ENCODE data around the gene EN1. TPM values are rescaled to one million over a fixed set of nuclear protein-coding genes. Genes with fewer than 3 reads are reported as not detected.

The EN1 gene
- total RNA-seq, 5 donors from 2014 or later (not counting 1 experiment from before 2014, with no cell fraction given) = not detected

DNA sequence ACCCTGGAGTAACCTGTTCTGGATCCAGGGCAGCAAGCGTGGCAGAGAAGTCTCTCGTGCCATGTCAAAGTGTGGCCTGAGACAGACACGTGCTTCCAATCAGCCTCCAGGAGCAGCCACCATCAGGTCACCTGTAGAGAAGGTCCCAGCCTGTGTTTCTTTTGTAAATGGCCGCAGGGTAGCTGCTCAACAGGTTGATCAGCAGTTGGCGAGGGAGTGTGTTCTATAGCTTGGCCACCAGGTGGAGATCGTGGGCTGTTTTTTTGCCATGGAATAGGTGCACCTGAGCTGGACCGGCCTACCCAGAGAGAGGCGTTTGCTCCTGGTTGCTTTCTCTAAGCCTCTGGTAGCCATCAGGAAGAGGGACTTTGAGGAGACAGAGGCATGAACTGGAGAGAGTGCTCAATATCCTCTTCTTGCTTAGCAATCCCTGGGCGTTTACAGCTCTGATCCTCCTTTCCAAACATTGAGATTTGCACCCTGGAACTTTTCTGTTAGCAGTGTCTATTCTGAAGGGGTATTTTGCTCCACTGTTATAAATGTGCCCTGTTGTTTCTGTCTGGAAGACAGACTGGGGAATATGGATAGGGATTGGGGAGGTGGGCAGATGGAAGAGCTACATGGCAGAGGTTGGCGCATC is 34.2 kb upstream of the EN1 start:
- no peaks in the 10 kb centered on the region for H3K36me3 ChIP-seq (ENCODE audit: control insufficient read depth in 2 of 2, extremely low read depth in 1 of 2, insufficient read depth in 1 of 2, low read length in 1 of 2)
- Mint-ChIP-seq H3K4me1 (peaks cover 23 to 29% (median 24%) of the 10 kb centered on the region in 3 donors), H3K27me3 (peaks cover 12 to 16% of the 10 kb centered on the region in 2 donors), H3K9me3 (no peaks in the 10 kb centered on the region), H3K4me3 (peak overlapping the region; percentile 0 to 77 (median 25)), H3K36me3 (no peaks in the 10 kb centered on the region), H3K27ac (peak overlapping the region; percentile 82 to 91)
- no peak overlapping the region for H3K4me3 ChIP-seq (ENCODE audit: control insufficient read depth in 1 of 2, extremely low read depth in 1 of 2, low read length in 1 of 2)
- H3K27ac ChIP-seq (ENCODE audit: low read length) = no peak overlapping the region
- peaks cover 0 to 19% of the 10 kb centered on the region in 2 experiments for H3K4me1 ChIP-seq (ENCODE audit: control insufficient read depth in 1 of 2, extremely low read depth in 1 of 2, insufficient read depth in 2 of 2, low read length in 2 of 2)
- CTCF ChIA-PET = interaction anchor here (0.6 to 2.2 kb wide), 17 partner anchors 9 to 595 kb away, joined by 3 to 7 read pairs (median 4); no protein-coding TSS in a partner anchor
- H3K9me3 ChIP-seq = no peaks in the 10 kb centered on the region
- POLR2A ChIA-PET = interaction anchor here in 1 of 2 donors (0.6 kb wide), 1 partner anchor 1077 kb away, joined by 5 read pairs; no protein-coding TSS in a partner anchor
- WGBS (ENCODE audit: insufficient coverage) = 18% methylated on average over 9 of the region's 10 CpGs
- ATAC-seq (replicated peaks in 1 of 4) = peak; percentile 60 to 81 (median 68)
- peak; percentile 10 to 77 (median 53) for DNase-seq
- H3K27me3 ChIP-seq (replicated peaks in 1 of 2; ENCODE audit: control insufficient read depth in 2 of 2, extremely low read depth in 1 of 2, insufficient read depth in 2 of 2, low read length in 1 of 2) = peaks cover 0 to 18% of the 10 kb centered on the region in 2 experiments

DNA sequence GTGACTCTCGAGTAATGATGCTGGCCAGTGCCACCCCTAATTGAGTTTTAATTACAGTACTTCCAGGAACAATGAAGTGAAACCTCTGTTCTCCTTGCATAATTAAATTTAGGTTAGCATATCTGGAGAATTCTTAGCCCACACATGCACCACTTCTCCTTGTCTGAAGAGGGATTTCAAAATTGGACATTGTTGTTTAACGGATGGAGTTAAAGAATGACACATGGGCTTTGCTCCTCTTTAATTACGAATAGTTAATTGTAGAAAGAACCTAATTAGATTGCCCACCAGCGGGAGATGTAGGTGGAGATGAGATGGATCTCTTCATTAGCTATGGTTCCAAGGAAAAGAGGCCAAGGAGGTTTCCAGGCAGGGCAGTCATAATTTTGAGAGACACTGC is 33.1 kb upstream of the EN1 start:
- H3K4me3 ChIP-seq (ENCODE audit: control insufficient read depth in 1 of 2, extremely low read depth in 1 of 2, low read length in 1 of 2) = no peak overlapping the region
- CTCF ChIA-PET = interaction anchor here (0.6 to 2.2 kb wide), 5 partner anchors 25 to 586 kb away, joined by 3 to 6 read pairs (median 3); no protein-coding TSS in a partner anchor
- Mint-ChIP-seq H3K9me3 (no peaks in the 10 kb centered on the region), H3K4me1 (peaks cover 23 to 29% (median 24%) of the 10 kb centered on the region in 3 donors), H3K36me3 (no peaks in the 10 kb centered on the region), H3K27ac (no peak overlapping the region), H3K4me3 (no peak overlapping the region), H3K27me3 (peaks cover 23 to 27% of the 10 kb centered on the region in 2 donors)
- H3K27me3 ChIP-seq (replicated peaks in 1 of 2; ENCODE audit: control insufficient read depth in 2 of 2, extremely low read depth in 1 of 2, insufficient read depth in 2 of 2, low read length in 1 of 2) = peaks cover 0 to 27% of the 10 kb centered on the region in 2 experiments
- DNase-seq (no peak), ATAC-seq (replicated peaks in 1 of 4) (no peak)
- WGBS (ENCODE audit: insufficient coverage) = 88% methylated on average over 2 of the region's 4 CpGs
- no peaks in the 10 kb centered on the region for H3K9me3 ChIP-seq
- H3K4me1 ChIP-seq (ENCODE audit: control insufficient read depth in 1 of 2, extremely low read depth in 1 of 2, insufficient read depth in 2 of 2, low read length in 2 of 2) = peaks cover 0 to 19% of the 10 kb centered on the region in 2 experiments
- POLR2A ChIA-PET = no interaction called here
- no peaks in the 10 kb centered on the region for H3K36me3 ChIP-seq (ENCODE audit: control insufficient read depth in 2 of 2, extremely low read depth in 1 of 2, insufficient read depth in 1 of 2, low read length in 1 of 2)
- no peak overlapping the region for H3K27ac ChIP-seq (ENCODE audit: low read length)

DNA sequence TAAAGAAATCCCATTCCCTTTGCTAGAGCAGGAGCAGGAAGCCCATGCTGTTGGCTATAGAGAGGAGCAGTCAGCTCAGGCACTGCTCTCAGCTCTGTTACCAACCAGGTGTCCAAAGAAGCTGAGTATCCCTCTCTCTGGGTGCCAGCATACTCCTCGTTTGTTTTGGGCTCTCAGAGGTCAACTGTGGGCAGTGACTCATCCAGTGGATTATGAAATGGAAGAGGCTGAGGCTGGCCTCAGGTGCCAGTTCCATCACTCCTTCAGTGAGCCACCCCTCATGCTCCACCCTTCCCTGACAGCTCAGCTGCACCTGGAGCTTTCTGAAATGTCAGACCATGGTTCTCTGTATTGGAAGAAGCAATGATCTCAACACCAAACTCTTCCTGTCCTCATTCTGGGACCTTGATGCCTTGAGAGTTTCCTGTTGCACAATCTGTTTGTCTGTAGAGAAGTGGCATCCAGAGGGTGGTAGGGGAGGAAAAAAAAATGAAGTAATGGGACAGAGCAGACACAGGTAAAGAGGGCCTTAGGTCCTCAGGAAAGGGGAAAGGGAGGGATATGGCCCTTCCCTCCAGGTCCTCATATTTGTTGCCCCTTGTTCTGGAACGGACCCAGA is 31.2 kb upstream of the EN1 start:
- Histone ChIP-seq H3K27me3 (replicated peaks in 1 of 2; ENCODE audit: control insufficient read depth in 2 of 2, extremely low read depth in 1 of 2, insufficient read depth in 2 of 2, low read length in 1 of 2) (peaks cover 0 to 39% of the 10 kb centered on the region in 2 experiments), H3K9me3 (no peaks in the 10 kb centered on the region), H3K27ac (ENCODE audit: low read length) (no peak overlapping the region), H3K36me3 (ENCODE audit: control insufficient read depth in 2 of 2, extremely low read depth in 1 of 2, insufficient read depth in 1 of 2, low read length in 1 of 2) (no peaks in the 10 kb centered on the region), H3K4me1 (ENCODE audit: control insufficient read depth in 1 of 2, extremely low read depth in 1 of 2, insufficient read depth in 2 of 2, low read length in 2 of 2) (peaks cover 0 to 19% of the 10 kb centered on the region in 2 experiments), H3K4me3 (ENCODE audit: control insufficient read depth in 1 of 2, extremely low read depth in 1 of 2, low read length in 1 of 2) (no peak overlapping the region)
- no peak overlapping the region for H3K4me3 Mint-ChIP-seq
- H3K27me3 Mint-ChIP-seq = peaks cover 34 to 41% of the 10 kb centered on the region in 2 donors
- DNase-seq = no peak
- H3K27ac Mint-ChIP-seq = no peak overlapping the region
- H3K4me1 Mint-ChIP-seq = peaks cover 23% of the 10 kb centered on the region in 3 donors
- no peak for ATAC-seq (replicated peaks in 1 of 4)
- no peaks in the 10 kb centered on the region for H3K9me3 Mint-ChIP-seq
- H3K36me3 Mint-ChIP-seq = no peaks in the 10 kb centered on the region
- WGBS (ENCODE audit: insufficient coverage) = no CpG with 5 or more reads among the region's 2 CpGs
- ChIA-PET POLR2A (interaction anchor here (0.5 to 0.6 kb wide), 2 partner anchors 36 to 1002 kb away, joined by 3 to 5 read pairs; no protein-coding TSS in a partner anchor), CTCF (interaction anchor here in 1 of 2 donors (0.6 kb wide), 1 partner anchor 668 kb away, joined by 4 read pairs; no protein-coding TSS in a partner anchor)

DNA sequence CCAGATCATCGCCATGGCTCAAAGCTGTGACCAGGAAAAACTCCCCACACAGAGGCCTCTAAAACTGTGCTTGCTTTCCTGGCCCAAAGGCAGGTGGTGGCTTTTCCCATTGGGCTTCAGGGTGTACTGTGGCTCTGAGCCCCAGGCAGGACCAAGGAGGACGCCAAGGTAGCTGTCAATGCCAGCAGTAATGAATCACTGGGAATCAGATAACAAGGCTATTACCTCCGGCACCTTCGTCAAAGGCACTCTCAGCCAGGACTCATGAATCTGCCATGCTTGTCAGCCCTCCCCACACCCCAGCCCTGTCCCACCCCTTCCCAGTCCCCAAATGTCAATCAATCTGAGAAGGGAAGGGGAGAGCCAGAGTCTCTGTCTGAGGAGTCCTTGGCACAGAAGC is 27.9 kb upstream of the EN1 start:
- H3K4me3 ChIP-seq (ENCODE audit: control insufficient read depth in 1 of 2, extremely low read depth in 1 of 2, low read length in 1 of 2) = no peak overlapping the region
- DNase-seq (no peak), ATAC-seq (replicated peaks in 1 of 4) (no peak)
- no peak overlapping the region for H3K27ac ChIP-seq (ENCODE audit: low read length)
- Mint-ChIP-seq H3K4me1 (no peaks in the 10 kb centered on the region), H3K9me3 (no peaks in the 10 kb centered on the region), H3K4me3 (no peak overlapping the region), H3K27me3 (peaks cover 53 to 54% of the 10 kb centered on the region in 2 donors), H3K27ac (no peak overlapping the region), H3K36me3 (no peaks in the 10 kb centered on the region)
- H3K36me3 ChIP-seq (ENCODE audit: control insufficient read depth in 2 of 2, extremely low read depth in 1 of 2, insufficient read depth in 1 of 2, low read length in 1 of 2) = no peaks in the 10 kb centered on the region
- peaks cover 9 to 35% of the 10 kb centered on the region in 2 experiments for H3K27me3 ChIP-seq (replicated peaks in 1 of 2; ENCODE audit: control insufficient read depth in 2 of 2, extremely low read depth in 1 of 2, insufficient read depth in 2 of 2, low read length in 1 of 2)
- CTCF ChIA-PET = interaction anchor here in 1 of 2 donors (0.6 kb wide), 1 partner anchor 301 kb away, joined by 4 read pairs; no protein-coding TSS in a partner anchor
- 47% methylated on average over 4 of the region's 4 CpGs for WGBS (ENCODE audit: insufficient coverage)
- no peaks in the 10 kb centered on the region for H3K9me3 ChIP-seq
- POLR2A ChIA-PET = no interaction called here
- no peaks in the 10 kb centered on the region for H3K4me1 ChIP-seq (ENCODE audit: control insufficient read depth in 1 of 2, extremely low read depth in 1 of 2, insufficient read depth in 2 of 2, low read length in 2 of 2)

DNA sequence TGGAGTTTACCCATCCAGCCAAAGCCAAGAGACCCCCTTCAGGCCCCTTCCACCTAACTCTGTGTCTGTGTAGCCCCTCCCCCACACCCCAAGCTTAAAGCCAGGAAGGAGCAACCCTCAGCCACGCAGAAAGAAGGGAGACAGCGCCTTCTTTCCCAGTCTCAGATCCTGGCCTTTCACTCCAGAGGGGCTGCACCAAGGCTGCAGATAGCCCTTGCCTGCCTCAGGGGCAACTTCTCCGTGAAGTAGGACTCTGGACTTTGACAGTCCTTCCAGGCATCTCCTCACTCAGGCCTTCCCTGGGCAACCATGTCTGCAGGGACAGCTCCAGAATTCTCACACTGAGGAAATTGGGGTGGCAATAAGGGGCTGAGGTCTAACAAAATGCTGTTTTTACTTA is 26.9 kb upstream of the EN1 start:
- ATAC-seq (replicated peaks in 1 of 4) (no peak), DNase-seq (no peak)
- Mint-ChIP-seq H3K4me1 (no peaks in the 10 kb centered on the region), H3K4me3 (no peak overlapping the region), H3K27me3 (peaks cover 58 to 61% of the 10 kb centered on the region in 2 donors), H3K9me3 (no peaks in the 10 kb centered on the region), H3K27ac (no peak overlapping the region), H3K36me3 (no peaks in the 10 kb centered on the region)
- Histone ChIP-seq H3K9me3 (no peaks in the 10 kb centered on the region), H3K4me1 (ENCODE audit: control insufficient read depth in 1 of 2, extremely low read depth in 1 of 2, insufficient read depth in 2 of 2, low read length in 2 of 2) (no peaks in the 10 kb centered on the region), H3K4me3 (ENCODE audit: control insufficient read depth in 1 of 2, extremely low read depth in 1 of 2, low read length in 1 of 2) (no peak overlapping the region), H3K27me3 (replicated peaks in 1 of 2; ENCODE audit: control insufficient read depth in 2 of 2, extremely low read depth in 1 of 2, insufficient read depth in 2 of 2, low read length in 1 of 2) (peaks cover 11 to 35% of the 10 kb centered on the region in 2 experiments), H3K36me3 (ENCODE audit: control insufficient read depth in 2 of 2, extremely low read depth in 1 of 2, insufficient read depth in 1 of 2, low read length in 1 of 2) (no peaks in the 10 kb centered on the region), H3K27ac (ENCODE audit: low read length) (no peak overlapping the region)
- ChIA-PET CTCF (interaction anchor here (0.6 kb wide), 2 partner anchors 416 to 600 kb away, joined by 3 read pairs; no protein-coding TSS in a partner anchor), POLR2A (no interaction called here)
- WGBS (ENCODE audit: insufficient coverage) = 35% methylated on average over 2 of the region's 3 CpGs

DNA sequence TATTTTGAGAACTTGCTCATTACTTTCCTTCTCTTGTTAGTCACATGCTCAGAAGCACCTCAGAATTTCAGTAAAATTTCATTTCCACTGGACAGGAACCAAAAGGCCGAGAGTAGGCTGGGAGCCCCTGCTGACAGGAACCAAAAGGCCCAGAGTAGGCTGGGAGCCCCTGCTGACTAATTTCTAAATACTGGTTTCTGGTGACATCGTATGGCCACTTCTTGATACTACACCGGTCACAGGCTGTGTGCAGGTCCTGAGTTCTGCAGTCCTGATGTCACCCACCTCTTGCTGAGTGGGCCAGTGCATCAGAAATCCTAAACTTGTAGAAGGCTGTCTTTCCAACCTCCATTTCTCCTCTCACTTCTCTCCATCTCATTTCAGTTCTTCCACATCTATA is 17.7 kb upstream of the EN1 start:
- no peak overlapping the region for H3K27ac ChIP-seq (ENCODE audit: low read length)
- no peak overlapping the region for H3K27ac Mint-ChIP-seq
- H3K4me3 Mint-ChIP-seq = no peak overlapping the region
- H3K4me1 ChIP-seq (ENCODE audit: control insufficient read depth in 1 of 2, extremely low read depth in 1 of 2, insufficient read depth in 2 of 2, low read length in 2 of 2) = no peaks in the 10 kb centered on the region
- peaks cover 13 to 27% of the 10 kb centered on the region in 2 experiments for H3K27me3 ChIP-seq (replicated peaks in 1 of 2; ENCODE audit: control insufficient read depth in 2 of 2, extremely low read depth in 1 of 2, insufficient read depth in 2 of 2, low read length in 1 of 2)
- H3K36me3 ChIP-seq (ENCODE audit: control insufficient read depth in 2 of 2, extremely low read depth in 1 of 2, insufficient read depth in 1 of 2, low read length in 1 of 2) = no peaks in the 10 kb centered on the region
- no peaks in the 10 kb centered on the region for H3K4me1 Mint-ChIP-seq
- DNase-seq (peak in 2 of 35 experiments; percentile 7 to 58), ATAC-seq (replicated peaks in 1 of 4) (peak; percentile 42 to 71 (median 64))
- 3% methylated on average over 3 of the region's 3 CpGs for WGBS (ENCODE audit: insufficient coverage)
- no peak overlapping the region for H3K4me3 ChIP-seq (ENCODE audit: control insufficient read depth in 1 of 2, extremely low read depth in 1 of 2, low read length in 1 of 2)
- POLR2A ChIA-PET = no interaction called here
- H3K9me3 Mint-ChIP-seq = no peaks in the 10 kb centered on the region
- CTCF ChIA-PET = interaction anchor here (0.6 to 1.0 kb wide), 3 partner anchors 16 to 814 kb away, joined by 3 read pairs; no protein-coding TSS in a partner anchor
- H3K9me3 ChIP-seq = no peaks in the 10 kb centered on the region
- peaks cover 44 to 57% of the 10 kb centered on the region in 2 donors for H3K27me3 Mint-ChIP-seq
- no peaks in the 10 kb centered on the region for H3K36me3 Mint-ChIP-seq
